Endometrium (tissue), 2 donors: Measurements from ENCODE around the gene EMILIN2.

Experiments used
- FAIRE-seq: peaks from 2 replicates; lab custom pipeline; 2012; peaks lifted over from hg19 to GRCh38; lab: Jason Lieb, UNC
- donor health status: control.
- donor health status: control.

EMILIN2 gene

DNA sequence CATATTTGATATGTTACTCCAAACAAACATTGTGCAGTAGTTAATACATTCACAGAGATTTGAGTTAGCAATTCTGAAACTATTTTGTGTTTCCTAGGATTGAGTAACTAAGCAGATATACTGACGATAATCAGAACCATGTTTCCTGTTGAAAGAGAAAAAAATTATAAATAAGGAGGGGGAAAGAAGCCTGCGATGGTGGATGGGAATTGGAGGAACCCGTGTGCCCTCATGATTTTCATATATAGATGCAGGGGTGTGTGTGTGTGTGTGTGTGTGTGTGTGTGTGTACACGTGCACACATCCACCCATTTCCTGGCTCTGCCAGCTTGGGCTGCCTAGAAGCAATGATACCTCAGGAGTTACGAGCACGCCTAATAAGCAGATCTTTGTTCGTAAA lies 109.2 kb downstream of the EMILIN2 start:
- no peak for FAIRE-seq

- FAIRE-seq: no peak
Measured at GRCh38 chr18:2958819-2959298, 112.1 kb downstream of the EMILIN2 start.

DNA sequence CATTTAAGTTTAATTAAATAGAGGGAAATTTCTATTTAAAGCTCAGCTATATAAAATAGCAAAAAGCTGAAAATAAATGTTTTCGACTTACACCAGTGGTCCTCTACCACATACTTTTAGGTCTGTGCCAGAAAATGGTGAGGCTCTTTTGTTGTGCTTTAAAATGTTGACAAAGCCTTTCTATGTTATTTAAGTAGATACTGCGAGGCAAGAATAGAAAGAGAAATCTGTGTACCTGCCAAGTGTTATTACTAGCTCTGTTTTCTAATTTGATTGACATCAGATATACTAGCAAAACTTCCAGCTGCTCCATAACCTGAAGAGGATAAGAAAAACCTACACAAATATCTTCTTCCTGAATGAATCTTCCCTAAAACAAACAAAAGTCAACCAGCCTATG lies 112.5 kb downstream of the EMILIN2 start:
- no peak for FAIRE-seq

DNA sequence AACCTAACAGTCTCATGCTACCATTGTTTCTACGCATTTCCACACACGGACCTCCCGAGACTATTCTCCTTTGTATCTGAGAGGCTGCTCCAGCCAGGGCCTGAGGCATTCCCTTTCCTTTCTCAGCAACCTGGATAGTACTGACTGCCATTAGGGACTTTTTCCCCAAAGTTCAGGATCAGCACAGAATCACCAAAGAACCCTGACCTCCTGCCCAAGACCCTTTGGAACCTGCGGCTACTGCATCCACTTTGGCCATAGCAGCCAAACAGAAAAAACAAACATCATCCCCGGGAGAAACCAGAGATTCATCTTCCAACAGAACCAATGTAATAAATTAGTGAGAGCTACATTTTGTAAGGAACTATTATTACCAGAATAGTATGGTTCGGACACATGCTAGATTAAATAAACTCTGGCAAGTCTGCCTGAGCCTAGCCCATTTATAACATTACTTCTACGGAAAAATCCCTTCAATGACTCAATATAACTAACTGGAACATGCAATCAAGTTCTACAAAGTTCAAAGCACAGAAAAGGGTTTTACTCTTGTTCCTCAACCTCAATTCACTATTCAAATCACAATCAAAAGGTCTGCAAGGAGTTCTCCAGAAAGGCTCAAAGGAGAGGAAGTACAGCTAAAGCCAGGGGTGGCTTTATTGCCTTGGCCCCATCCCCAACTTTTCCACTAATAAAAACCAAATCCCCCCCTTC lies 114.3 kb downstream of the EMILIN2 start:
- FAIRE-seq: no peak

- no peak for FAIRE-seq
Measured at GRCh38 chr18:2961821-2962220, 115.0 kb downstream of the EMILIN2 start.

- no peak for FAIRE-seq
Measured at GRCh38 chr18:2963048-2963447, 116.2 kb downstream of the EMILIN2 start.

- no peak for FAIRE-seq
Measured at GRCh38 chr18:2964361-2965010, 117.7 kb downstream of the EMILIN2 start.
